Gastroesophageal sphincter (tissue), 4 donors: Measurements from ENCODE around the gene DAP. TPM values are rescaled to one million over a fixed set of nuclear protein-coding genes. Genes with fewer than 3 reads are reported as not detected.

Experiments used
- ATAC-seq: fragments of 150-250 bp; one replicate; pipeline ENCODE4 v1.9.1; 2016; ENCODE audit warnings: mild to moderate bottlenecking, moderate library complexity
- H3K27ac ChIP-seq, 4 donors: fragments of 200-600 bp; sonication (generic) in 3 of 4; 1 replicate in 3 of 4; 2 replicates in 1 of 4; pipeline ENCODE4 v1.5.1; 2016 to 2019
- H3K27me3 ChIP-seq: fragments of 200-600 bp; sonication (generic); one replicate; pipeline ENCODE4 v1.5.1; 2019
- H3K36me3 ChIP-seq, 2 donors: fragments of 200-600 bp; sonication (generic); one replicate each; pipeline ENCODE4 v1.5.1; 2019; ENCODE audit warnings: control low read depth in 1 of 2
- H3K4me1 ChIP-seq, 3 donors: fragments of 200-600 bp; sonication (generic); 1 replicate in 2 of 3; 2 replicates in 1 of 3; pipeline ENCODE4 v1.5.1; 2016 to 2019; ENCODE audit warnings: control low read depth in 2 of 3
- H3K4me3 ChIP-seq, 2 donors: fragments of 200-600 bp; sonication (generic); one replicate each; pipeline ENCODE4 v1.5.1; 2019; ENCODE audit warnings: mild to moderate bottlenecking in 1 of 2, moderate library complexity in 1 of 2
- H3K9me3 ChIP-seq, 3 donors: fragments of 200-600 bp; sonication (generic); one replicate each; pipeline ENCODE4 v1.5.1; 2017 to 2019; ENCODE audit warnings: control low read depth in 2 of 3
- EP300 ChIP-seq: sonication (generic); formaldehyde crosslinking; IDR thresholded peaks from one replicate; pipeline ENCODE4 v1.6.1; 2017; ENCODE audit warnings: antibody characterized with exemption, mild to moderate bottlenecking
- POLR2A ChIP-seq, 2 donors: fragments of 450-650 bp; IDR thresholded peaks; one replicate each; pipeline ENCODE4 v1.6.1; 2017; ENCODE audit warnings: antibody characterized with exemption in 2 of 2, mild to moderate bottlenecking in 2 of 2, moderate library complexity in 1 of 2
- POLR2AphosphoS5 ChIP-seq: sonication (generic); formaldehyde crosslinking; IDR thresholded peaks from one replicate; pipeline ENCODE4 v1.6.1; 2017; ENCODE audit warnings: antibody characterized with exemption
- WGBS, 2 donors: methylation state at CpG; one replicate each; pipeline ENCODE4 v1.1.5; 2018; ENCODE audit warnings: low coverage in 1 of 2; 5-methylcytosine and 5-hydroxymethylcytosine counted together
- total RNA-seq, 4 donors: library from RNA; depleted of rRNA; stranded (reverse); fragments of >200 nt; gene quantifications; one replicate each; pipeline ENCODE4 v1.1.0, GENCODE V29; 2016
- TF ChIP-seq, protein P1 (sequence below), 4 experiments: fragments of 200-600 bp in 2 of 4; fragments of 450-650 bp in 2 of 4; sonication (generic) in 1 of 4; IDR thresholded peaks; one replicate each; pipeline ENCODE4 v1.5.1; 2017 to 2019; ENCODE audit warnings: antibody characterized with exemption in 4 of 4, mild to moderate bottlenecking in 2 of 4, moderate library complexity in 2 of 4

The DAP gene
- total RNA-seq, 4 donors from 2014 or later: 21.8 to 41.9 (median 36.0) TPM

DNA sequence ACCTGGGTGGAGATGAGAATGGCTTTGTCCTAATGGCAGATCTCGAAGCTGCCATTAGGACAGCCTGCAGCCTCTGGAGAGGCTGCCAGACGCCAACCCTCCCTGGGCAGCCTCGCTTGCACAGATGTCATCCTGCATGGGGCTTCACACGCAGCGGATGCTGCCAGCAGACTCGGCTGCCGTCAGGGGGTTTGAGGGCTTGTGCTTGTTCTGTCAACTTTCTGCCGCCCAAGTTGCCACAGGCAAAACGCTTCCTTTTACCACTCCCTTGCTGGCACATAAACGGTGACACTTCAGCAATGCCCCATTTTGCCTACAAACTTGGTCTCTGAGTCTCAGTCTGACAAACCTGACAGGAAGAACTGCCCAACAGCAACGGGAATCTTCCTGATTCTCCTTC is 24.7 kb downstream of the DAP start:
- WGBS, 2 donors: 91% methylated on average over 10 of the region's 11 CpGs; no CpG with 5 or more reads in 1 of the 2 donors
- no peaks in the 10 kb centered on the region for H3K27me3 ChIP-seq
- TF ChIP-seq, protein P1, sequence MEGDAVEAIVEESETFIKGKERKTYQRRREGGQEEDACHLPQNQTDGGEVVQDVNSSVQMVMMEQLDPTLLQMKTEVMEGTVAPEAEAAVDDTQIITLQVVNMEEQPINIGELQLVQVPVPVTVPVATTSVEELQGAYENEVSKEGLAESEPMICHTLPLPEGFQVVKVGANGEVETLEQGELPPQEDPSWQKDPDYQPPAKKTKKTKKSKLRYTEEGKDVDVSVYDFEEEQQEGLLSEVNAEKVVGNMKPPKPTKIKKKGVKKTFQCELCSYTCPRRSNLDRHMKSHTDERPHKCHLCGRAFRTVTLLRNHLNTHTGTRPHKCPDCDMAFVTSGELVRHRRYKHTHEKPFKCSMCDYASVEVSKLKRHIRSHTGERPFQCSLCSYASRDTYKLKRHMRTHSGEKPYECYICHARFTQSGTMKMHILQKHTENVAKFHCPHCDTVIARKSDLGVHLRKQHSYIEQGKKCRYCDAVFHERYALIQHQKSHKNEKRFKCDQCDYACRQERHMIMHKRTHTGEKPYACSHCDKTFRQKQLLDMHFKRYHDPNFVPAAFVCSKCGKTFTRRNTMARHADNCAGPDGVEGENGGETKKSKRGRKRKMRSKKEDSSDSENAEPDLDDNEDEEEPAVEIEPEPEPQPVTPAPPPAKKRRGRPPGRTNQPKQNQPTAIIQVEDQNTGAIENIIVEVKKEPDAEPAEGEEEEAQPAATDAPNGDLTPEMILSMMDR (IDR thresholded peaks at IDR 0.05): no peak
- no peak for TF ChIP-seq POLR2AphosphoS5
- TF ChIP-seq POLR2A (IDR thresholded peaks at IDR 0.05): no peak
- no peak for TF ChIP-seq EP300
- H3K36me3 ChIP-seq: peaks cover 0 to 30% of the 10 kb centered on the region in 2 donors
- H3K4me3 ChIP-seq: no peak overlapping the region
- no peak overlapping the region for H3K27ac ChIP-seq
- ATAC-seq: no peak
- H3K4me1 ChIP-seq: peaks cover 0 to 10% (median 0%) of the 10 kb centered on the region in 3 donors
- H3K9me3 ChIP-seq: peaks cover 0 to 12% (median 0%) of the 10 kb centered on the region in 3 donors

GRCh38 chr5:10735569-10736276 is 25.3 kb downstream of the DAP start:
- Histone ChIP-seq H3K4me1 (peaks cover 0 to 10% (median 0%) of the 10 kb centered on the region in 3 donors), H3K4me3 (no peak overlapping the region), H3K9me3 (peaks cover 0 to 8% (median 0%) of the 10 kb centered on the region in 3 donors), H3K36me3 (peaks cover 0 to 24% of the 10 kb centered on the region in 2 donors), H3K27ac (no peak overlapping the region), H3K27me3 (no peaks in the 10 kb centered on the region)
- ATAC-seq: no peak
- no peak for TF ChIP-seq POLR2A (IDR thresholded peaks at IDR 0.05)
- TF ChIP-seq POLR2AphosphoS5: no peak
- TF ChIP-seq, protein P1 (IDR thresholded peaks at IDR 0.05): no peak
- no peak for TF ChIP-seq EP300
- 89% methylated on average over 3 to 4 of the region's 8 CpGs for WGBS, 2 donors

DNA sequence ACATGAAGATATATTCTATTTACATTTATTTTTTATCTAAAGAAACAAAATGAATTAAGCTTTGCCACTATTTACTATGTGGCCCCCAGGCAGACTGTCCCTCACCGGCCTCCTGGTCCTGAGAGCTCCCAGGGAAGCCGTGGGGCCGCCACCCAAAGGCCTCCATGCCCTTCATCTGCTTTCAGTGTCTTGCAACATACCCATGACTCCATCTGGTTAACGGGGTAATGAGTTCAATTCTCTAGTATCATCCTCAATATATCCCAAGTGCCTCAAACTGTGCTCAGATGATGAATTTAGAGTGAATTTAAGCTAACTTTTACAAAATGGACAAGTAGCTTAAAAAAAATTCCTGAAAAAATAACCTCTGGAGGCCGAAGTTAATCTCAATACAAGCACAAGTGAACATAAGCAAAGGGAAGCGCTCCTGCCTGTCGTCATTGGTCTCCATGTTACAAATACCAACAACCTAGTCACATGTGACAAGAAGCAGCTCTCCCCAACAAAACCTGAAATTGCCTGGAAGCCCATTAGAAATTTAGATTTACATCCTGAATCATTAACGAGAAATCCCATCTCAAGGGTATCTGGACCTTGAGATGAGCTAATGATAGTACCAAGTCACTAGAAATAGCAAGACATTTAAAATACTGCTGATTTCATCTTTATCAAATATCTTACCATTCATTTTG is 26.1 kb downstream of the DAP start:
- H3K27ac ChIP-seq: no peak overlapping the region
- peaks cover 0 to 22% of the 10 kb centered on the region in 2 donors for H3K36me3 ChIP-seq
- peaks cover 0 to 10% (median 0%) of the 10 kb centered on the region in 3 donors for H3K4me1 ChIP-seq
- no peaks in the 10 kb centered on the region for H3K27me3 ChIP-seq
- whole genome bisulfite sequencing, 2 donors: 59 to 80% methylated on average over 4 to 8 of the region's 8 CpGs
- peaks cover 0 to under 1% (median 0%) of the 10 kb centered on the region in 3 donors for H3K9me3 ChIP-seq
- no peak overlapping the region for H3K4me3 ChIP-seq
- ATAC-seq: no peak
- TF ChIP-seq POLR2A (IDR thresholded peaks at IDR 0.05) (no peak), POLR2AphosphoS5 (no peak)
- TF ChIP-seq, protein P1 (IDR thresholded peaks at IDR 0.05): no peak

GRCh38 chr5:10734037-10734709 is 26.9 kb downstream of the DAP start:
- Histone ChIP-seq H3K9me3 (no peaks in the 10 kb centered on the region), H3K27me3 (no peaks in the 10 kb centered on the region), H3K27ac (no peak overlapping the region), H3K4me1 (peaks cover 0 to 10% (median 0%) of the 10 kb centered on the region in 3 donors), H3K36me3 (peaks cover 0 to 15% of the 10 kb centered on the region in 2 donors), H3K4me3 (no peak overlapping the region)
- no peak for ATAC-seq
- WGBS, 2 donors: 44 to 73% methylated on average over 5 to 8 of the region's 11 CpGs
- TF ChIP-seq, protein P1 (IDR thresholded peaks at IDR 0.05): no peak
- no peak for TF ChIP-seq POLR2A (IDR thresholded peaks at IDR 0.05)
